LNCAP (cell line): ENCODE measurements around the gene NTF4.
A peak's percentile ranks its signal among the peaks of the same experiment; 100 is the strongest.

Source experiments
- TF ChIP-seq, protein P1 (sequence below): fragments of 450-650 bp; IDR thresholded peaks from 2 replicates; pipeline ENCODE4 v1.5.1; 2017; ENCODE audit warnings: mild to moderate bottlenecking

The NTF4 gene

GRCh38 chr19:49085020-49085867 lies 20.6 kb upstream of the NTF4 start, which contains the start of gene SNRNP70:
Gene SNRNP70 (plus strand): TSS chr19:49085451. CDS start chr19:49086415, 964 bp downstream.
- TF ChIP-seq, protein P1, sequence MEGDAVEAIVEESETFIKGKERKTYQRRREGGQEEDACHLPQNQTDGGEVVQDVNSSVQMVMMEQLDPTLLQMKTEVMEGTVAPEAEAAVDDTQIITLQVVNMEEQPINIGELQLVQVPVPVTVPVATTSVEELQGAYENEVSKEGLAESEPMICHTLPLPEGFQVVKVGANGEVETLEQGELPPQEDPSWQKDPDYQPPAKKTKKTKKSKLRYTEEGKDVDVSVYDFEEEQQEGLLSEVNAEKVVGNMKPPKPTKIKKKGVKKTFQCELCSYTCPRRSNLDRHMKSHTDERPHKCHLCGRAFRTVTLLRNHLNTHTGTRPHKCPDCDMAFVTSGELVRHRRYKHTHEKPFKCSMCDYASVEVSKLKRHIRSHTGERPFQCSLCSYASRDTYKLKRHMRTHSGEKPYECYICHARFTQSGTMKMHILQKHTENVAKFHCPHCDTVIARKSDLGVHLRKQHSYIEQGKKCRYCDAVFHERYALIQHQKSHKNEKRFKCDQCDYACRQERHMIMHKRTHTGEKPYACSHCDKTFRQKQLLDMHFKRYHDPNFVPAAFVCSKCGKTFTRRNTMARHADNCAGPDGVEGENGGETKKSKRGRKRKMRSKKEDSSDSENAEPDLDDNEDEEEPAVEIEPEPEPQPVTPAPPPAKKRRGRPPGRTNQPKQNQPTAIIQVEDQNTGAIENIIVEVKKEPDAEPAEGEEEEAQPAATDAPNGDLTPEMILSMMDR = no peak

DNA sequence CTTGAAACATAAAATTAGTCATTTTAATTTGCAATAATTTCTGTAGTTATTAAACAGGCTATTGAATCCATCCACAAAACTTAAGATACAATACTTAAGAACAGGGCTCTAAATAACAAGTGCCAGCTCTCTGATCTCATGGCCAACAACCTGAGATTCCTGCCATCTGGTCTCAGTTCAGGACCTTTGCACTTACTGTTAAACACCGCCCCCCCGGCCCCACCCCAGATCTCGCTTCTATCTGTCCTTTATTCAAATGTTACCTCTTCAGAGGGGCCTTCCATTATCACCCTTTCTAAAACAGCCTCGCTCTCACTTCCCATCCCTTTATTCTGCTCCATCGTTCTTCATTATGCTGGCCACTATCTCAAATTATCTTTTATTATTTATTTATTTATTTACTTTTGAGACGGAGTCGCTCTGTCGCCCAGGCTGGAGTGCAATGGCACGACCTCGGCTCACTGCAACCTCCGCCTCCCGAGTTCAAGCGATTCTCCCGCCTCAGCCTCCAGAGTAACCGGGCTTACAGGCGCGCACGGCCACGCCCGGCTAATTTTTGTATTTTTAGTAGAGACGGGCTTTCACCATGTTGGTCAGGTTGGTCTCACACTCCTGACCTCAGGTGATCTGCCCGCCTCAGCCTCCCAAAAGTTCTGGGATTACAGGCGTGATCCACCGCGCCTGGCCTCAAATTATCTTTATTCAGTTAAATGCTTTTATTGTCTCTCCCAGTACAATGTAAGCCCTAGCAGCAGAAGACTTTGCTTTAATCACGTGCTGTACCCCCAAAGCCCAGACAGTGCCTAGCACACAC lies 19.8 kb upstream of the NTF4 start:
- TF ChIP-seq, protein P1 = no peak

DNA sequence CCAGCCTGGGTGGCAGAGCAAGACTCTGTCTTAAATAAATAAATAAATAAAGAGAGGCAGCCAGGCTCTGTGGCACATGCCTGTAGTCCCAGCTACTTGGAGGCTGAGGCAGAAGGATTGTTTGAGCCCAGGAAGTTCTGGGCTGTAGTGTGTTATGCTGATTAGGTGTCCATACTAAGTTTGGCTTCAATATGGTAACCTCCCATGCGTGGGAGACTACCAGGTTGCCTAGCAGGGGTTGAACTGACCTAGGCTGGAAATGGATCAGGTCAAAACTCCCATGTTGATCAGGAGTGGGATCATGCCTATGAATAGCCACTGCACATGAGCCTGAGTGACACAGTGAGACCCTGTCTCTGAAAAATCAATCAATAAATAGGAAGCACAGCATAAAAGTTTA lies 16.7 kb upstream of the NTF4 start:
- TF ChIP-seq, protein P1 = no peak

DNA sequence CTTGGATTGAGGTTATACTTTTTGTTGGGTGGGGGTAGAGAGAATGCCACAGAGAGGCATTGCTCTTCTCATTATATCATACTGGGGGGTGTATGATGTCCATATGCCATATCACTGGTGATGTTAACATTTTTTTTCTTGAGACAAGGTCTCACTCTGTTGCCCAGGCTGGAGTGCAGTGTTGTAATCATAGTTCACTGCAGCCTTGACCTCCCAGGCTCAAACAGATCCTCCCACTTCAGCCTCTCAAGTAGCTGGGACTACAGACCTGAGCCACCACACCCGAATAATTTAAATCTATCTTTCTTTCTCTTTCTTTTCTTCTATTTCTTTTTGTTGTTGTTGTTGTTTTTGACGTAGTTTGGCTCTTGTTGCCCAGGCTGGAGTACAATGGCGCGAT lies 15.8 kb upstream of the NTF4 start:
- TF ChIP-seq, protein P1 = no peak

DNA sequence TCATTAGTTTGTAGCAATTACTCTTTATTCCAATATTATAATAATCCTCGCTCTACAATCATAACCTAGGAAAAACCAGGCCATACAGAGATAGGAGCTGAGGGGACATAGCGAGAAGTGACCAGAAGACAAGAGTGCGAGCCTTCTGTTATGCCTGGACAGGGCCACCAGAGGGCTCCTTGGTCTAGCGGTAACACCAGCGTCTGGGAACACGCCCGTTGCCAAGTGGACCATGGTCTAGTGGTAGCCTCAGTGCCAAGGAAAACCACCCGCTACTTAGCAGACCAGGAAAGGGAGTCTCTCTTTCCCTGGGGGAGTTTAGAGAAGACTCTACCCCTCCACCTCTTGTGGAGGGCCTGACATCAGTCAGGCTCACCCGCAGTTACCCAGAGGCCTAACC lies 10.3 kb upstream of the NTF4 start:
- TF ChIP-seq, protein P1 = peak; percentile 49

DNA sequence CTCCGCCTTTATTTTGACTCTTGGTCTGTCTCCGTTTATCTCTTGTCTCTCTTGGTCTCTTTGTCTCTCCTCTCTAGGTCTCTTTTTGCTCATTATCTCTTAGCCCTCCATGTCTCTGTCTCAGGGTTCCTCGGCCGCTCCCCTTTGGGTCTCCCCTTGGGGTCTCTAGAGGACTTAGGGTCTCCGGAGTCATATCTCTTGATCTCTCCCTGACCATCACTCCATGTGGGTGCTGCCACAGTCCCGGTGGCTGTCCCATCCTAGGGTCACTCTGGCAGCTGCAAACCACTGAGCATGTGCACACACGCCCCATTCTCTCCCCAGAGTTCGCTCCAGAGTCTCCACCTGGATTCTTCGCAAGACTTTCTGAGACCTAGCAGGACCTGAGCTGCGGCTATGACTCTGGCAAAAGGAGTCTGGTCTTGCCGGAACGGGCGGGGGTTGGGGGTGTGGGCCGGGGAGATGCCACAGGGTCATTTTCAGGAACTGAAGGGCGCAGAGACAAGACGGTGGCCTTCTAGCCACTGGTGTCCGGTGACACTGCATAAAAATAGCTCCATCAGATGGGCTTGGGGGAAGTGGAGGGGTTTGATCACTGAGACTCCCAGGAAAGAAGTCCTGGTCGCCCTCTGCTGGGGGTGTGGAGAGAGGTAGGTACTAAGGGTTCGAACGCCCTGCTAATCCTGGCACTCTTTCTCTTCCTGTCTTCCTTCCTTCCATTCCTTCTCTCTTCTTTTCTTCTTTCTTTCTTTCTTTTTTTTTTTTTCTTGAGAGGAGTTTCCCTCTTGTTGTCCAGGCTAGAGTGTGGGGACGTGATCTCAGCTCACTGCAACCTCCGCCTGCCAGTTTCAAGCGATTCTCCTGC lies 9.1 kb upstream of the NTF4 start:
- TF ChIP-seq, protein P1 = peak; percentile 39
